ENCODE results near the gene ASF1B. TPM values are rescaled to one million over a fixed set of nuclear protein-coding genes. Genes with fewer than 3 reads are reported as not detected.

Gene ASF1B
- total RNA-seq, 1 donor from 2014 or later, result 2.0 TPM

DNA sequence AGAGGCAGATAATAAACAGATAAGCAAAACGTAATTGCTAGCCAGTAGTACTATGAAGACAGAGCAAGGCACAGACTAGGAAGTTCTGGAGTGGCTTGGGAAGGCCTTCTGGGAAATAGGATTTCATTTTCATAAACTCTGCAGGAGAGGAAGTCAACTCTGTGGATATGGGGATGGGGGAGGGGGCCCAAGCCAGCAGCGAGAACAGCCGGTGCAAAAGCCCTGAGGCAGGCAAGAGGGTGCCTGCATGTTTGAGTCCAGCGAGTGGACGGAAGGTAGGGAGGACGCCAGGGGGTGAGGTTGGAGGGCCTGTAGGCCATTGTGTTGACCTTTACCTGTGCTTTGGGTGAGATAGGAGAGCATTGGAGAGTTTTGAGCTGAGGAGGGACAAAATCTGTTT is 9.0 kb upstream of the ASF1B start:
- ATAC-seq, result no peak
- no peak for DNase-seq (ENCODE audit: missing footprints)
- intact Hi-C loops (cut with DNase I), result loop anchor here (5.0 to 10.0 kb wide), 3 partner anchors 202 to 329 kb away; partner anchors contain the start of gene PTGER1

GRCh38 chr19:14142262-14143190 is 6.1 kb upstream of the ASF1B start:
- intact Hi-C loops (cut with DNase I), result loop anchor here (10.0 kb wide), 1 partner anchor 332 kb away; the partner anchor contains the start of gene PTGER1
- DNase-seq (ENCODE audit: missing footprints) (no peak), ATAC-seq (no peak)

DNA sequence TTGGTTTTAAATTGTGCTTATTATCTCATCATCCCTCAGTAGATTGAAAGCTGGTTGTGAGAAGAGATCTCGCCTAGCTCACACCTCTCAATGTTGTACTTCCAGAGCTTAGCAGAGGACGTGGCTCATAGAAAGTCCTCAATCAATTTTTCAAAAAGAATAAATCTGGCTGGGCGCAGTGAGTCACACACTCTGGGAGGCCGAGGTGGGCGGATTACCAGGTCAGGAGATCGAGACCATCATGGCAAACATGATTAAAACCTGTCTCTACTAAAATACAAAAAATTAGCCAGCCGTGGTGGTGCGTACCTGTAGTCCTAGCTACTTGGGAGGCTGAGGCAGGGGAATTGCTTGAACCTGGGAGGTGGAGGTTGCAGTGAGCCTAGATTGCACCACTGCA is 4.7 kb upstream of the ASF1B start:
- DNase-seq (ENCODE audit: missing footprints) (no peak), ATAC-seq (no peak)
- intact Hi-C loops (cut with DNase I), result loop anchor here (10.0 kb wide), 1 partner anchor 334 kb away; the partner anchor contains the start of gene PTGER1

- DNase-seq (ENCODE audit: missing footprints) (no peak), ATAC-seq (no peak)
- intact Hi-C loops (cut with DNase I), result loop anchor here (10.0 kb wide), 1 partner anchor 335 kb away; the partner anchor contains the start of gene PTGER1
Measured at GRCh38 chr19:14139944-14140343, 3.6 kb upstream of the ASF1B start.

DNA sequence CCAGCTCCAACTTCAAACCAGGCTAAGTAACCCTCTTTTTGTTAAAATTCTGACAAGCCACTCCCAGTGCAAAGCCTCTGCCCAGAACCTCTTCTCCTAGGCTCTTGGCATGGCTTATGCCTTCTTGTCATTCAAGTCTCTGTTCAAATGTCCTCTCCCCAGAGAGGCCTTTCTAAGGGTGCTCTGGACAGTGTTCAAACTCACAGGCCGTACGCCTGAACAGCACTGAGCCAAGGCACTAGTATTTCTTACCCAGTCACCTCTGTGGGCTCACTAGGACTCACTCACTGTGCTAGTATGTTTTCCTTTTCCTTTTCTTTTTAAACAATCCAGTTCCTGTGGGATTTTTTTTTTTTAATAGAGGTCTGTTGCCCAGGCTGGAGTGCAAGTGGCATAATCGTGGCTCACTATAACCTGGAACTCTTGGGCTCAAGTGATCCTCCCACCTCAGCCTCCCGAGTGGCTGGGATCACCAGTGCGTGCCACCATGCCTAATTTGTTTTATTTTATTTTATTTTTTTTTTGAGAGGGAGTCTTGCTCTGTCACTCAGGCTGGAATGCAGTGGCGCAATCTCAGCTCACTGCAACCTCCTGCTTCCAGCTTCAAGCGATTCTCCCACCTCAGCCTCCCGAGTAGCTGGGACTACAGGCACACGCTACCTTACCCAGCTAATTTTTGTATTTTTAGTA is 2.3 kb upstream of the ASF1B start:
- intact Hi-C loops (cut with DNase I), result no loop called here
- peak; percentile 7 for ATAC-seq
- no peak for DNase-seq (ENCODE audit: missing footprints)

- ATAC-seq (no peak), DNase-seq (ENCODE audit: missing footprints) (no peak)
- intact Hi-C loops (cut with DNase I), result loop anchor here (2.0 kb wide), 1 partner anchor 55 kb away; no protein-coding TSS in a partner anchor
Measured at GRCh38 chr19:14135985-14136508, 342 bp downstream of the ASF1B start.

DNA sequence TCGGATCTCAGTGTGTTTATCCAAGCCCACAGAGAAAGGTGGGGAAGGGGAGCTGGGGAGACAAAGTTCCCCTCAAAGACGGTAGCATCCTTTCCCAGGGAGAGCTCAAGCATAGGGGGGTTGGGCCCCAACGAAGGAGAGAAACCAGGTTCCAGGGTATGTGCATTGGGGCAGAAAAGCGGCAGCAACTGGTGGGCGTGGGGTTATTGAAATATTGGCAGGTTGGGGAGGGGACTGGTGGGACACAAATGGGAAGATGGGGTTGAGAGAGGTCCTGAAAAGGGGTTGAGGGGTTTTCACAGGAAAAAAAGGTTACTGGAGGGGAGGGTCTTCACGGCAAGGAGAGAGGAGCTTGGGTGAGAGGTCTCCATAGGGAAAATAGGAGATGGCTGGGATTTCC is 1.0 kb downstream of the ASF1B start:
- ATAC-seq (no peak), DNase-seq (ENCODE audit: missing footprints) (no peak)
- intact Hi-C loops (cut with DNase I), result no loop called here

- intact Hi-C loops (cut with DNase I), result no loop called here
- ATAC-seq, result peak; percentile 92
- DNase-seq (ENCODE audit: missing footprints), result peak; percentile 67
Measured at GRCh38 chr19:14127929-14128509, 8.4 kb downstream of the ASF1B start.

GRCh38 chr19:14127176-14127575 is 9.2 kb downstream of the ASF1B start:
- ATAC-seq, result peak; percentile 73
- no peak for DNase-seq (ENCODE audit: missing footprints)
- intact Hi-C loops (cut with DNase I), result no loop called here

DNA sequence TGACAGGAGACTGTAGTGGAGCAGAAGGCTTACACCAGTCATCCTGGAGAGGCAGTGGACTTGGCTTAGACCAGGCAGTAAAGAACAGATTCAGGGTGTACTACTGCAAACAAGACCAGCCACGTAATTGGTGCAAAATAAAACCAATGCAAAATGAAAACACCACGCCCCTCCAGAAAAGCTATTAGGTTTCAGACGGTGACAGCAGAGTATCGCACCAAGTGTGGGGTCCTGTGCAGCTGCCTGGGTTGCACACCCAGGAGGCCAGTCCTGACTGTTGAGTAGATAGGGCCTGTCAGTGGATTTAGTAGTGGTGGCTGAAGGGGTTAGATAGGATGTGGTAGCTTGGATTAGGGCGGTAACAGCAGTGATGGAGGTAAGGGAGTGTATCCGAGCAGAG is 13.5 kb downstream of the ASF1B start:
- no peak for ATAC-seq
- no peak for DNase-seq (ENCODE audit: missing footprints)
- intact Hi-C loops (cut with DNase I), result no loop called here

GRCh38 chr19:14120497-14120780 is 15.9 kb downstream of the ASF1B start:
- intact Hi-C loops (cut with DNase I), result no loop called here
- no peak for ATAC-seq
- no peak for DNase-seq (ENCODE audit: missing footprints)

- ATAC-seq (no peak), DNase-seq (ENCODE audit: missing footprints) (no peak)
- intact Hi-C loops (cut with DNase I), result loop anchor here (5.0 kb wide), 1 partner anchor 38 kb away; no protein-coding TSS in a partner anchor
Measured at GRCh38 chr19:14119644-14120496, 16.5 kb downstream of the ASF1B start.

DNA sequence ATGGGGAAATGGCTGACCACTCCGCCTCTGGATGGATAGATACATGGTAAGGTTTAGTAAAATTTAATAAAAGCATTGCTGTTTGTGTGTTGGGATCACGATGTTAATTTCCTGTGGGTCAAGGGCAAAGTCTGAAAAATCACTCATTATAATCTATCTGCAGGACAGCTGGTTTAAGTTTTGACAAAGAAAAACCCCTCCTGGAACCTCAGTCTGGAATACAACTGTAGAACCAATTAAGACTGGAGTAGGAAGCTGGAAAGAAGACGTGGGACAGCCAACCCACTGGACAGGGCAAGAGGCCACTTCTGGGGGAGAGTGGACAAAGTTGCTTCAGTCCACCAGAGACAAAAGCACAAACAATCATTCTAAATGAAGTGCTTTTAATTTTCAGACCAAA is 17.2 kb downstream of the ASF1B start:
- no peak for ATAC-seq
- intact Hi-C loops (cut with DNase I), result loop anchor here (5.0 kb wide), 1 partner anchor 37 kb away; no protein-coding TSS in a partner anchor

DNA sequence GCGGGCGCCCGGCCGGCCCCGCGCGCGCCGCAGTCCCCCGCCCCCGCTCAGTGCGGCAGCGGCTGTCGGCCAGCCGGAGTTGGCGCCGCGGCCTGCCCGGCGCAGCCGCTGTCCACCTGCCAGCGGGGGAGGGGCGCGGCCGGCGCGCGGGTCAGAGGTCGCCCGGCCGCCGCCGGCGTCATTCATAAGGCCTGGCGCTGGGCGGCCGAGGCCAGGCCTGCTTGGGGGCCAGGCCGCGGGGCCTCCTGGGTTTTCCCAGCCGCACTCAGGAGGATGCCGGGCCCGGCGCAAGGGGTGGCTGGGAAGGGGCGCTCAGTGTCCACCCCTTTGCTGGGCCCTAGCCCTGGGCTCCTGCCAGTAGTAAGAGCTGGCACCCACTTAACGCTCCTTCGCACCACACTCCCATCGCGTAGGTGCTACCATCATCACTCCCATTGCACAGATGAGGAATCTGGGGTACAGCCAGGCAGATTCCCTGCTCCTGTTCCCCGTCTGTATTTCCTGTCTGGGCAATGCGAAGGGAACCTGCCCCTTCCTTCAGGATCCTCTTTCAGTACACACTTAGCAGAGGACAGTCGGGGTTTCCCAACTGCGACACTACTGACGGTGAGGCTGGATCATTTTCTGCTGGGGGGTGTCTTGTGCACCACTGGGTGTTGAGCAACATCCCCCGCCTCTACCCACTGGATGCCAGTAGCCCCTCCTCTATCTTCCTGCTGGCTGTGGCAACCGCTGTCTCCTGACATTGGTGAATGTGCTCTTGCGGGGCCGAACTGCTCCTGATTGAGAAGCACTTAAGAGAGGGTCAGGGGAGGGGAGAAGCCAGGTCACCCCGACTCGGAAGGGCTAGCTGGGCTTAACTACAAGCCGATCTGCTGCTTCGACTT is 18.0 kb downstream of the ASF1B start:
- DNase-seq (ENCODE audit: missing footprints) (peak; percentile 90), ATAC-seq (peak; percentile 52)
- intact Hi-C loops (cut with DNase I), result loop anchor here (5.0 kb wide), 1 partner anchor 36 kb away; no protein-coding TSS in a partner anchor

More for the DNA sequence above, 17.2 kb downstream of the ASF1B start:
- no peak for DNase-seq (ENCODE audit: missing footprints)

- ATAC-seq, result peak; percentile 90
- intact Hi-C loops (cut with DNase I), result loop anchor here (5.0 kb wide), 1 partner anchor 35 kb away; no protein-coding TSS in a partner anchor
- DNase-seq (ENCODE audit: missing footprints), result peak; percentile 100
Measured at GRCh38 chr19:14117668-14118164, 18.7 kb downstream of the ASF1B start, which contains the start of gene PRKACA. Gene PRKACA (minus strand): TSS chr19:14117762. CDS start chr19:14117547, 215 bp downstream.

GRCh38 chr19:14116918-14117578 is 19.3 kb downstream of the ASF1B start:
- intact Hi-C loops (cut with DNase I), result loop anchor here (5.0 kb wide), 1 partner anchor 35 kb away; no protein-coding TSS in a partner anchor
- ATAC-seq, result no peak
- DNase-seq (ENCODE audit: missing footprints), result peak; percentile 80
